CD4-positive, alpha-beta T cell (primary cell): Measurements from ENCODE around the gene CADPS. TPM values are rescaled to one million over a fixed set of nuclear protein-coding genes. Genes with fewer than 3 reads are reported as not detected.

ENCODE experiments used
- ATAC-seq: fragments of 200-7000 bp; cut with Tn5 transposase; one replicate; pipeline ENCODE4 v1.10.0; 2022; ENCODE audit warnings: mild to moderate bottlenecking; ENCODE audit not compliant: poor library complexity
- CTCF ChIA-PET: fragments of 350-600 bp; sonication (Branson Sonifier 250); formaldehyde crosslinking; loops from one replicate; lab custom pipeline; 2021; ENCODE audit warnings: antibody characterized with exemption, inconsistent platforms; lab: Charles Lee
- POLR2A ChIA-PET: fragments of 350-600 bp; sonication (Branson Sonifier 250); formaldehyde crosslinking; loops from one replicate; lab custom pipeline; 2021; ENCODE audit warnings: antibody characterized with exemption, inconsistent platforms; lab: Charles Lee
- DNase-seq, 14 experiments: peaks; one replicate each; pipeline ENCODE4 v3.0.0-alpha.2; 2013 to 2020; ENCODE audit warnings: mixed read lengths in 2 of 14
- H3K27ac ChIP-seq, 2 donors: one replicate each; pipeline versions ENCODE4 v1.5.1 to v1.7.0; 2013; ENCODE audit warnings: low read length in 2 of 2, low read depth in 1 of 2, mild to moderate bottlenecking in 1 of 2
- H3K27me3 ChIP-seq, 2 experiments: 1 replicate in 1 of 2; 2 replicates in 1 of 2; pipeline versions ENCODE4 v1.6.1 to v1.7.0; 2013; ENCODE audit warnings: low read length in 2 of 2, control low read depth in 1 of 2, mild to moderate bottlenecking in 1 of 2, moderate library complexity in 1 of 2; ENCODE audit not compliant: insufficient read depth in 2 of 2, control insufficient read depth in 1 of 2
- H3K36me3 ChIP-seq: one replicate; pipeline ENCODE4 v1.6.1; 2013; ENCODE audit warnings: low read length, control low read depth; ENCODE audit not compliant: insufficient read depth
- H3K4me1 ChIP-seq: one replicate; pipeline ENCODE4 v1.6.1; 2013; ENCODE audit warnings: low read length, control low read depth; ENCODE audit not compliant: insufficient read depth
- H3K4me3 ChIP-seq: one replicate; pipeline ENCODE4 v1.5.1; 2013; ENCODE audit warnings: mild to moderate bottlenecking, low read length, moderate library complexity
- H3K9me3 ChIP-seq, 2 experiments: 1 replicate in 1 of 2; 2 replicates in 1 of 2; pipeline versions ENCODE4 v1.6.1 to v1.7.0; 2013; ENCODE audit warnings: low read length in 2 of 2, mild to moderate bottlenecking in 2 of 2, control low read depth in 1 of 2, moderate library complexity in 1 of 2; ENCODE audit not compliant: control insufficient read depth in 1 of 2, insufficient read depth in 1 of 2
- H3K27ac Mint-ChIP-seq: one replicate; pipeline ENCODE4 v1.8.0; 2020; ENCODE audit warnings: mixed read lengths
- H3K27me3 Mint-ChIP-seq: one replicate; pipeline ENCODE4 v1.8.0; 2021; ENCODE audit warnings: mixed read lengths
- H3K36me3 Mint-ChIP-seq: one replicate; pipeline ENCODE4 v1.8.0; 2021; ENCODE audit warnings: low read depth, mixed read lengths
- H3K4me1 Mint-ChIP-seq: one replicate; pipeline ENCODE4 v1.8.0; 2021; ENCODE audit warnings: low read depth, mixed read lengths
- H3K4me3 Mint-ChIP-seq: one replicate; pipeline ENCODE4 v1.8.0; 2020; ENCODE audit warnings: mild to moderate bottlenecking, mixed read lengths
- H3K9me3 Mint-ChIP-seq: one replicate; pipeline ENCODE4 v1.8.0; 2020; ENCODE audit warnings: mixed read lengths
- intact Hi-C, 2 experiments: fragments of 100-400 bp; cut with DNase I in 1 of 2; cut with micrococcal nuclease in 1 of 2; formaldehyde crosslinking; loops; one replicate each; pipeline versions ENCODE4 v1.15.1 to v1.9.0; 2023 to 2025; cut with DNase I, micrococcal nuclease
- total RNA-seq, 174 experiments: library from RNA in 2 of 174; stranded (reverse) in 2 of 174; gene quantifications; one replicate each; pipeline ENCODE4 v1.2.3 and lab custom pipeline; 2021 to 2026
- TF ChIP-seq, protein P1 (sequence below): fragments of 200-600 bp; IDR thresholded peaks from one replicate; pipeline ENCODE4 v1.8.0; 2022; ENCODE audit warnings: antibody characterized with exemption, mild to moderate bottlenecking

CADPS gene
- total RNA-seq, 2 experiments from 2014 or later = not detected

DNA sequence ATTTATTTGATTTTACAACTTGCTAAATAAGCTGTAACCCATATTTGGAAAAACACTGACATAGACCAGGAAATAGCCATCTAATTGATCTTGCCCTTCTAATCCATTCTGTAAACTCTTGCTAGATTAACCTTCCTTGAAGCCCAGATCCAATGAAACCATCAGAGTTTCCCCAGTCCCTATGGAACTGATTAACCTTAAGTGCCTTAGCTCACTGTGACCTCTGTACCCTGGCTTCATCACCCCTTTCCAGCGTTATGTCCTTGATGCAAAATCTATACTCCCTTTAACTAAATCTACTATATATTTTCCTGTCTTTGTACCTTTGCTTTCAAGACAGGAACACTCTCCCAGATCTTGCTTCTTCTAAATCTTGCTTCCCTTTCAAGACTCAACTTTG, 42.9 kb upstream of the CADPS start:
- ChIA-PET POLR2A (no interaction called here), CTCF (no interaction called here)
- no peaks in the 10 kb centered on the region for H3K27me3 Mint-ChIP-seq
- no peak overlapping the region for H3K4me3 Mint-ChIP-seq
- TF ChIP-seq, protein P1, sequence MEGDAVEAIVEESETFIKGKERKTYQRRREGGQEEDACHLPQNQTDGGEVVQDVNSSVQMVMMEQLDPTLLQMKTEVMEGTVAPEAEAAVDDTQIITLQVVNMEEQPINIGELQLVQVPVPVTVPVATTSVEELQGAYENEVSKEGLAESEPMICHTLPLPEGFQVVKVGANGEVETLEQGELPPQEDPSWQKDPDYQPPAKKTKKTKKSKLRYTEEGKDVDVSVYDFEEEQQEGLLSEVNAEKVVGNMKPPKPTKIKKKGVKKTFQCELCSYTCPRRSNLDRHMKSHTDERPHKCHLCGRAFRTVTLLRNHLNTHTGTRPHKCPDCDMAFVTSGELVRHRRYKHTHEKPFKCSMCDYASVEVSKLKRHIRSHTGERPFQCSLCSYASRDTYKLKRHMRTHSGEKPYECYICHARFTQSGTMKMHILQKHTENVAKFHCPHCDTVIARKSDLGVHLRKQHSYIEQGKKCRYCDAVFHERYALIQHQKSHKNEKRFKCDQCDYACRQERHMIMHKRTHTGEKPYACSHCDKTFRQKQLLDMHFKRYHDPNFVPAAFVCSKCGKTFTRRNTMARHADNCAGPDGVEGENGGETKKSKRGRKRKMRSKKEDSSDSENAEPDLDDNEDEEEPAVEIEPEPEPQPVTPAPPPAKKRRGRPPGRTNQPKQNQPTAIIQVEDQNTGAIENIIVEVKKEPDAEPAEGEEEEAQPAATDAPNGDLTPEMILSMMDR = no peak
- Histone ChIP-seq H3K27ac (no peak overlapping the region), H3K9me3 (no peaks in the 10 kb centered on the region), H3K4me1 (no peaks in the 10 kb centered on the region), H3K36me3 (no peaks in the 10 kb centered on the region), H3K27me3 (no peaks in the 10 kb centered on the region), H3K4me3 (no peak overlapping the region)
- intact Hi-C loops = no loop called here
- no peaks in the 10 kb centered on the region for H3K4me1 Mint-ChIP-seq
- ATAC-seq (no peak), DNase-seq (no peak)
- no peak overlapping the region for H3K27ac Mint-ChIP-seq
- no peaks in the 10 kb centered on the region for H3K36me3 Mint-ChIP-seq
- peaks cover 6% of the 10 kb centered on the region for H3K9me3 Mint-ChIP-seq

DNA sequence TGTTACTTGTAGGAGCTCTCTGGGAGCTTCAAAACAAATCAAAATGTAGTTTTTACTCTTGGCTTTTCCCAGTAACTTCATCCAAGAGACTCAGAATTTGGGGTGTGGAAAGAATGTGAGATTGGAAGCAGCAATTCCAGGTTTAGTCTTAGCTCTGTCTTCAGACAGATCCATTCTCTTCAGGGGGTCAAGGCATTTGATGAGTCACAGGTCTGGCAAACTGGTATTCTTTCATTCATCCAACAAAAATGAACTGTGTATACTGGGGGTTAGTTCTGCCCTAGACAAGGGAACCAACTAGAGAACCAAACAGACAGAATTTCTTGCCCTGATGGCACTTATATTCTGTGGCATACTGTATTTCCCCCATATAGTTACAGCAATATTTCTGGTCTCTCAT, 36.3 kb upstream of the CADPS start:
- H3K4me1 ChIP-seq = no peaks in the 10 kb centered on the region
- TF ChIP-seq, protein P1 = no peak
- H3K36me3 Mint-ChIP-seq = no peaks in the 10 kb centered on the region
- no peak overlapping the region for H3K4me3 ChIP-seq
- no peaks in the 10 kb centered on the region for H3K27me3 Mint-ChIP-seq
- no peaks in the 10 kb centered on the region for H3K4me1 Mint-ChIP-seq
- ChIA-PET POLR2A (no interaction called here), CTCF (no interaction called here)
- H3K9me3 Mint-ChIP-seq = peaks cover 9% of the 10 kb centered on the region
- no peak overlapping the region for H3K4me3 Mint-ChIP-seq
- intact Hi-C loops = no loop called here
- H3K27ac Mint-ChIP-seq = no peak overlapping the region
- no peaks in the 10 kb centered on the region for H3K36me3 ChIP-seq
- DNase-seq = no peak
- no peak overlapping the region for H3K27ac ChIP-seq
- ATAC-seq = no peak
- H3K27me3 ChIP-seq = no peaks in the 10 kb centered on the region
- no peaks in the 10 kb centered on the region for H3K9me3 ChIP-seq

DNA sequence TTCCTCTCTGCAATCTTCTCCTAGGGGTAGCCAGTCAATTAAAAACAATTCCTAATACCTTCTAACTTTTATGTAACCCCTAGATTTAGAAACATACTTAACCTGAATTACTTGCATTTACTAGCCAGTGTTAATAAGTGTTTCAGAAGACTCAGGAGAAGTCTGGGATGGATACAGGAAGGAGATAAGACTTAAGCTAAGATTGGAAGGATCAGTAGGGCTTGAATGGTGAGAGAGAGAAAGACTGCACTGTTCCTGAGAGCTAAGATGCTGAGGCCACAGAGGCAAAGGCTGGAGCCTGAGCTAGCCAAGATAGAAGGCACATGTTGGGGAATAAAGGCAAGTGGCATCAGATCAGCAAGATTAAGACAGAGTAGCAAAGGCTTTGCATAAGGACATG, 30.1 kb upstream of the CADPS start:
- Mint-ChIP-seq H3K27ac (no peak overlapping the region), H3K4me3 (no peak overlapping the region), H3K36me3 (no peaks in the 10 kb centered on the region), H3K9me3 (peaks cover 5% of the 10 kb centered on the region), H3K27me3 (no peaks in the 10 kb centered on the region), H3K4me1 (no peaks in the 10 kb centered on the region)
- Histone ChIP-seq H3K9me3 (no peaks in the 10 kb centered on the region), H3K27me3 (no peaks in the 10 kb centered on the region), H3K4me3 (no peak overlapping the region), H3K4me1 (no peaks in the 10 kb centered on the region), H3K27ac (no peak overlapping the region), H3K36me3 (no peaks in the 10 kb centered on the region)
- POLR2A ChIA-PET = no interaction called here
- intact Hi-C loops = no loop called here
- CTCF ChIA-PET = no interaction called here
- TF ChIP-seq, protein P1 = no peak
- no peak for ATAC-seq
- no peak for DNase-seq
